Central memory CD4-positive, alpha-beta T cell (primary cell): ENCODE data around the gene UBD.

Source experiments
- DNase-seq: peaks from one replicate; pipeline ENCODE4 v3.0.0; 2022

UBD gene

GRCh38 chr6:29521006-29521680 lies 38.4 kb downstream of the UBD start:
- no peak for DNase-seq

DNA sequence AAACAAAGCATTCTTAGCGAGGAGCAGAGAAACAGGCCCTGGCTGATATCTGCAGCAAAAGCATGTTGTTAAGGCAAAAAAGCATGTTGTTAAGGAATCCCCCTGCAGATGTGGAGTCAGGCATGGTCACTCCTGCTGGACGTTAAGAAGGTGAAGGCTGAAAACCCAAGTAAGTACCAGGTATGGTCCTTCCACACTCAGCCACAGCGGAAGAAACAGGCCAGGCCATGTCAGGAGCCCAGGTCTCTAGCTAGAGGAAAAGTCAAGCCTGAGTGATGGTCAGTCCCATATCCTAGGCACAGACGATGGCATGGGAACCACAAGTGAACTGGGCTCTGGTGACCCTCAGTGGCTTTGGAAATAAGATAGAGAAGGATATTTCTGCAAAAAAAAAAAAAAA lies 39.3 kb downstream of the UBD start:
- no peak for DNase-seq

DNA sequence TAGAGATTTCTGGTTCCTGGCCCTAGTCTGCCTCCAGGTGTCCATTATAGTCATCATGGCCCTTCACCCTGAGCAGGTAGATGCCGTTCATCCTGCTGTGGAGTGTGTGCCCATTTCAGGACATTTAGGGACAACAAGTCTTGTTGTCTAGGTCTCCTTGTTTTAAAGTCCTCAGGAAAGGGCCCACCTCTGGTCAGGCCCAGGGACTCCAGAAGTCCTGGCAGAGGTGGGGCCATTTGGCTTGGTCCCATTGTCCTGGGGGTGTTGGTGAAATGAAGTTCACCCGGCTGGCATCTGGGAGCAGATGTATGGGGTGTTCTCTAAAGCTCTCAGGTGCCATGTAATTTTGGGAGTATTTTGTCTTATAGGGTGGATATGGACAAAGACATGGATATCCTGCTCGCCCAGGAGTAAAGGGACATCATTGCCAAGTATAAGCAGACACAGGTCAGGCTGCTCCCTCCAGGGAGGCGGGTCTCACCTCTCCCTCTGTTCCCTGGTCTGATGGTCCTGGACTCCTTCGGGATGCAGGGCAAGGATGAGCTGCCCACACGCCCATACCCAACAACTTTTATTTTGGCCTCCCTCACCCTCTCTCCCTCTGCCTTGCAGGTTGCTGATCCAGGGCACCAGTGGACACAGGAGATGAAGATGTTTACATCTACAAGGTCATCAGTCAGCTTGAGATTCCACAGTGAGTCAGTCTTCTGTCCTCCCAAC lies 40.1 kb downstream of the UBD start:
- no peak for DNase-seq

GRCh38 chr6:29517728-29518440 lies 41.6 kb downstream of the UBD start:
- DNase-seq, result no peak

GRCh38 chr6:29517245-29517644 lies 42.3 kb downstream of the UBD start:
- no peak for DNase-seq

GRCh38 chr6:29516108-29516507 lies 43.4 kb downstream of the UBD start:
- DNase-seq, result peak; percentile 34

GRCh38 chr6:29510746-29511300 lies 48.7 kb downstream of the UBD start:
- DNase-seq, result no peak

- no peak for DNase-seq
Observed at GRCh38 chr6:29510202-29510601, 49.3 kb downstream of the UBD start.

GRCh38 chr6:29509711-29510110 lies 49.8 kb downstream of the UBD start:
- DNase-seq, result no peak

- DNase-seq, result no peak
Observed at GRCh38 chr6:29509239-29509638, 50.3 kb downstream of the UBD start.

DNA sequence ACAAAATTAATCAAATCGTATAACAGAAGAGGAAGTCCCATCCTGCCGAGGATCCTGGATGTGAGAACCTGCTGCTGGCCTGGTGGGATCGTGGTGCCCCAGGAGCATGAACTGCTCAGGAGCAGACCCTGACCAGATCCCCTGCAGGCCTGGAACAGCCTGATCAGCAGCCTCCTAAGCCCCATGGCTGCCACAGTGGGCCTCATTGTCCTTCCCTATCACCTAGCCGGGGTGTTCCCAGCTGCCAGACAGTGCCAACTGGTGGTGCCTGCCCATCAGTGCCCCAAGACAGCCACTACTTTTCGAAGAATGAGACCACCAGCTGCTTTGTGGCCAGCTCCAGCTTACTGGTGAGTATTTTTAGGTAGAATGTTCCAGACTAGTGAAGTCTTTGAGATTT lies 52.2 kb downstream of the UBD start:
- no peak for DNase-seq

- no peak for DNase-seq
Observed at GRCh38 chr6:29506446-29507067, 53.0 kb downstream of the UBD start.

DNA sequence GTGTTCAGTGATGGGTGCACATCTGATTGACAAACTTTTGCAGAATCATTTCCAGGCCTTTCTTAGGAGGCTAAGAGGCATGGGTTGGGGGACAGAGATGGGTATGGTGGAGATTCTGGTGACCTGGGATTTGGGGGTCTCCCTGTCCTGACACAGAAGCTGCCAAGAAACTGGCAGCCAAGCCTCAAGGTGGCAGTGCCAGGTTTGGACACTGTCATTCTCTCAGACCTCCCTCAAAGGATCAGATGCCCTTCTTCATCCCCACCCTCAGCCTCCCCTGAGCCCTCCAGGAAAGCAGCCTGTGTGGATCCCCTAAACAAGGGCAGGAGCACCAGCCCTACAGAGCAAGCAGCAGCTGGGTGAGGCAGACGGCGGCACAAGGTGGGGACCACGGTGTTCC lies 53.7 kb downstream of the UBD start:
- no peak for DNase-seq
